C1 segment of cervical spinal cord (tissue), 14 donors: Measurements from ENCODE around the gene RMDN3.
A peak's percentile ranks its signal among the peaks of the same experiment; 100 is the strongest.

ENCODE experiments used
- DNase-seq, 14 donors: peaks; one replicate each; lab custom pipeline; 2025; lab: John Stamatoyannopoulos, UW

The RMDN3 gene

DNA sequence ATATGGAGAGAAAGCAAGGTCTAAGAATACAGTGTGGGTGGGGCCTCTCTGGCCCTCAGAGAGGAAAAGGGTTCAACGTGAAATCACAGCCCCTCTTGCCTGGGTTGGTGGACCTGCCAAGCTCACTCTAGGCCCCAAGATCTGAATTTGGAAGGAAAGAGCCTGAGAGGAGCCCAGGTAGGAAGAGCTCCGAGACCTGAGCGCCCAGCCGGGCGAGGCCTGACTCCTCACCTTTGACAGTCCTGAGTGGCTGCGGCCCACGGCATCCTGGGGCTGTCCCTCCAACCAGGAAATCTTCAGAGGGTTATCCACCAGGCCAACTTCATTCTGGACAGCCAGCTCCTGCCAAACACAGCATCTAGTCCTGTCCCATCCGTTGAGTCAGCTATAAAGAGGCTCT lies 18.4 kb upstream of the RMDN3 start:
- no peak for DNase-seq

DNA sequence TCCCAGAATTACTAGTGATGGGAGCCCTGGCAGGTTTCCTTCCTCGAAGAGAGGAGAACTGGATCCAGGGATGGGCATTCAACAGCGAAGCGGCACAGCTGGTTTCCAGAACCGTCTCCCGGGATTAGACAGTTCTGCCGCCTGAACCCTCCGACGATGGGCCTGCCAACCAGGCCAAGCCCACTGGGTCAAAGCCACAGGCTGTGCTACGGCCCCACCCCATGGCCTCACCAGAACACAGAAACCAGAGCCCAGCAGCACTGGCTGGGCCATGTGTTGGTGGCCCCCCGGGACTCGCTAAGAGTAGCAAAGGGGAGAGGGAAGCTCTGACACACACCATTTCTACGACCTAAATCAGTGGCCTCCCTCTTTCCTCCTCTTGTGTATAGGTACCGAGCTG lies 17.0 kb upstream of the RMDN3 start:
- DNase-seq: peak in 3 of 14 donors; percentile 21 to 55 (median 36)

DNA sequence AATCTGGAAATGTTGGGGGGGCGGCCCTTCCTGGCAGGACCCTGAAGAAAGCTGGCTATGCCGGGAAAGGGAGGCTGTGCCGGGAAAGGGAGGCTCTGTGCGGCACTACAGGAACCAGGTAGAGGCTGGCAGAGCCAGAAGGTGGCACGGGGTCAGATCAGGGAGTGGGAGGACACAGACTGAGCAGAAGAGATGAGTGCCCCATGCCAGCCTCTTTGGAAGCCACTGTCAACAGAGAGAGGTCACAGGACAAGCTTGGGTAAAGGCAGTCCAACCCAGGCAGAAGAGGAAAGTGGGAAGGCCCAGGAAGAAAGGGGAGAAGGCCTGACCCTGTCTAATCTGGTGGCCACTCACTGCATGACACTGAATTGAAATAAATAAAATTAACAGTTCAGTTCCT lies 16.2 kb upstream of the RMDN3 start:
- no peak for DNase-seq

DNA sequence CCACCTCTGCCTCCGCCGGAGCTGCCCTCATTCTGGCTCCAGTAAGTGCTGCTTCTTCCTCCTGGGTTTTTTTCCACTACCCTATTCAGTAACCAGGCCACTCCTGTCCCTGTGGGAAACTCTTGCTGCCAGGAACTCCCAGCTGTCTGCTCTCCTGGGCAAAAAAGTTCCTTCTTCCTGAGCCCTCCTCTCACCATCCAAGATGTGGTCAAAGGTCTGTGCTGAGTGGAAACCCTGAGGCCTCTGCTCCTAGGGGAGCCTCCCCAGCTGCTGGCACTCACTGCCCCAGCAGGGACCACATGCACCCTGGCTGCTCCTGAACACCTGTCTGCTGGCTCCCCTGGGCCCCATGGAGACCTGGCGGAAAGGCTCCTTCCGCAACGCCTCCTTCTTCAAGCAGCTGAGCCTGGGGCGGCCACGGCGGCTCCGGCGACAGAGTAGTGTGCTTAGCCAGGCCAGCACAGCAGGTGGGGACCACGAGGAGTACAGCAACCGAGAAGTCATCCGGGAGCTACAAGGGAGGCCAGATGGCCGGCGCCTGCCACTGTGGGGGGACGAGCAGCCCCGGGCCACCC lies 15.2 kb upstream of the RMDN3 start:
- peak in 2 of 14 donors; percentile 15 to 60 for DNase-seq

DNA sequence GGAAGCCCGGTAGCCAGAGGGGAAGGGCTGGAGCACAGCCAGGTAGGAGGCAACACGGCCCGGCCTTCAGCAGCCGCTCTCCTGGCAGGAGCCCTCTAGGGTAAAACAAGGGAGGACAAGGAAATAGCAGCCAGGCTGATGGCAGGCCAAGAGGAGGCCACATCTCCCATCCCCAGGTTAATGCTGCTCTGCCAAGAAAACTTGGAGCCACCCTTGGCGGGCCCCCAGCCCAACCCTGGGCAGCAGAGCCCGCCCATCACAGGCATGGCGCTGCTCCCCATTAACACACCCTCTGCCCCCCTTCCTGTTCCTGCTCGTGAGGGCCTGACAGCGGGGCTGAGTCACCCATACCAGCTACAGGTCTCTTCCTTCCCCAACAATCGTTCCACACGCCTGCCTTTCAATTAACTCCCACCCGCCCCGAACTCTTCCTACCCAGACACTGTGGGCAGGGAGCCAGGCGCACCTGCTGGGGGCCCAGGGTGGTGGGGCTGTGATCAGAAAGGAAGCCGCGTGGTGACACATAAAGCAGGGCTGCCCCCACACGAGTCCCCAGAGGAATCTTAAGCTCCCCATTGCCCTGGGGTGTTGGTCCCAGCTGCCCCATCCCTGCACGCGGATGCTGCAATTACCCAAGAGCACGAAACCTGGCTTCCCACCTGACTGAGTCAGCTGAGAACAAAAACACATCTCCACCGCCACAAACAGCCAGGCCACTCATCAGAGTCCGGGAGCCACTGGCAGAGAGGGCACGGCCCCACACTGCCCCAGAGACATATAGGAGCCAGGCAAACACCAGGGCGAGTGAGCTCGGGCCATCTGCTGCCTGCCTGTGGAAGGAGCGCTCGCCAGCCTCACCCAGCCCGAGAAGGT lies 14.5 kb upstream of the RMDN3 start, which contains the start of gene C15orf62:
TSS of gene C15orf62 (plus strand) at position 707 of the 873 bp plus-strand sequence. CDS start 516 bp downstream, outside the sequence.
- DNase-seq: peak in 10 of 14 donors; percentile 26 to 70 (median 44)

DNA sequence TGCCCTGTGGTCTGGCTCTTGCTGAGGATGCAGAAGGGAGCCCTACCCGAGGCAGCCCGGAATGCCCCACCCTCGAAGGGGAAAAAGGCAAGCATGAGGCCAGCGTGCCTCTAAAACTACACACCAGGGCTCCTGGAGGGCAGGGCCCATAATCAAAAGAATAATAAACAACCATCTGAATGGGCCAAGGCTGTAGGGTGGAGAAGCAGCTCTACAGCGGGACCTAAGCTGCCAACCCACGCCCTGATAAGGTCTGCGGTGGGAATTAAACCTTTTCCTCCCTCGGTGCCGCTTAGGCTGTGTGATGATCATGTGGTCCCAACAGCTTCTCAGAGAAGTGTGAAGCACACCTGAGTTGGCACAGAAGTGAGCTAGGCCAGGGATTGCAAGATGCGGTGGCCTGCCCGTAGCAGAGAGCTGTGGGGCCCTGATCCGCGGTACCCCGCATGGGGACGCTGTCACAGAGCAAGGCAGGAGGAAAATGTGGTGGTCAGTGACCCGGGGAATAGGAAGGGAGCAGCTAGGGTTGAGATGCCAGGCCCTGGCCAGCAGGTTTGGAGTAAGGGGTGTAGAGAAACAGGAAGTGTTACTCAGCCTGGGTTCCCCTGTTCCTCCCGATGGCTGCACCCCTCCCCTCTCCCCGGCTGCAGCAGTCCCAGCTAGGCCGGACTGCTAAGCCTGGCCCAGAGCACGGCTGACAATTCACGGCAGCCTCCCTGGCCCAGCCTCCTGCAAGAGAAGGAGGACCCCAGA lies 13.6 kb upstream of the RMDN3 start:
- DNase-seq: no peak

DNA sequence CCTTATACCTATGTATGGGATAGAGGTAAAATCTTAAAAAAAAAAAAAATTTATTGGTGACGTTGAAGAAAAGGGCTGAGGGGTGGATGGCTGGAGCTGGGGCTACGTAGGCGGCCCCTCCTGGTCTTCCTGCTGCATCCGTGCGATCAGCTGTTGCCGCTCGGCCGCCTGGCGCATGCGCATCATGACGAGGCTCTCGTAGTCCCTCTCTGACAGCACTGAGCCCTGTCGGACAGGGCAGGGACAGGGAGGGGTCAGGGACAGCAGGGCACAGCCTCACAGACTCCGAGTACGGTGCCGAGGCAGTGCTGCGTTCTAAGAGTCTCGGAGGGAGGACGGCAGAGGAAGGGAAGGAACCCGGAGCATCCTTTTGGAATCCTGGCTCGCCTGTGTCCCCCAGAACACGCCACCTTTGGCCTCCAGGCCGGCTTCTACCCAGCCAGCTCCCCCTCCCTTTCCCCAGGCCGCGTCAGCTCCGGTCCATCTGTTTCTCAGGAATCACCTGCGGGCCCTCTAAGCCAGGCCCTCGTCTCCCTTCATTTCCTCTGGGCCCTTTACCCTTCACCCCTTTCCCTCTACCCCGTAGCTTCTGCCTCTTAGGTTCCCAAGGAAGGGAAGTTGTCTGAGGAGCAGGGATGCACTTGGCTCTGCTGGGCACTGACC lies 12.9 kb upstream of the RMDN3 start:
- peak in 2 of 14 donors; percentile 28 to 86 for DNase-seq

DNA sequence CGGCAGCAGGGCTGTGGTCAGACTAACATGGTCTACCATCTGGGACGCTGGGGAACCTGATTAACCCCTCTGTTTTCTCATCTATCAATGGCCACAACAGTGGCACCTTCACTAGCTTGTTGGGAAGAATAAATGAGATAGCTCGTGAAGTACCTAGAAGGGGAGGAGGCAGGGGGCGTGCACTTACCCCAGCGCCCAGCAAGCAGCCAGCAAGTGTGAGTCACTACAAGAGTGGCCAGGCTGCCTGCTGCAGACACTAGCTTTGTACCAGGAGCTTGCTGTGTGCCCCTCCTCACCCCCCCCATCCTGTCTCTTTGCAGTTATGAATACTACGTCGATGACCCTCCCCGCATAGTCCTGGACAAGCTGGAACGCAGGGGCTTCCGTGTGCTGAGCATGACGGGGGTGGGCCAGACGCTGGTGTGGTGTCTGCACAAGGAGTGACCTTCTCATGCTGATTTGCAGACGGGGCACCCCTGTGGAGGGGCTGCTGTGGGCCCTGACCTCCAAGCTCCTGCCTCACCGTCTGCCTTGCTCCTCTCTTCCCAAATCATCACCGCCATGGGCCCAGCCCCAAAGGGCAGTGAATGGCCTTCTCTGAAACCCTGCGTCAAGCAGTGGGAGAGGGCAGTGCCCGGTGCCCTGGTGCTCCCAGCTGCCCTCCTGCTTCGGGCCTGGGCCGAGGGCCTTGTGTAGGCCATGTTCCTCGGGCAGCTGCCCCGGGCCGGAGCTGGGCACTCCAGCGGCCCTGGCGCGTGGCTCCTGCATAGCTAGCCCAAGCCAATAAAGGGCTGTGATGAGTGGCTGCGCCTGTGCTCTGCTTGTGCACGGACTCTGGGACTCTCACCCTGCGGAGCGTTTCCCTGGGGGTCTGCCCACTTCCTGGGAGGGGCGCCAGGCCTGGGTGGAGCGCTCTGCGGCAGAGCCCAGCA lies 12.1 kb upstream of the RMDN3 start:
- no peak for DNase-seq

DNA sequence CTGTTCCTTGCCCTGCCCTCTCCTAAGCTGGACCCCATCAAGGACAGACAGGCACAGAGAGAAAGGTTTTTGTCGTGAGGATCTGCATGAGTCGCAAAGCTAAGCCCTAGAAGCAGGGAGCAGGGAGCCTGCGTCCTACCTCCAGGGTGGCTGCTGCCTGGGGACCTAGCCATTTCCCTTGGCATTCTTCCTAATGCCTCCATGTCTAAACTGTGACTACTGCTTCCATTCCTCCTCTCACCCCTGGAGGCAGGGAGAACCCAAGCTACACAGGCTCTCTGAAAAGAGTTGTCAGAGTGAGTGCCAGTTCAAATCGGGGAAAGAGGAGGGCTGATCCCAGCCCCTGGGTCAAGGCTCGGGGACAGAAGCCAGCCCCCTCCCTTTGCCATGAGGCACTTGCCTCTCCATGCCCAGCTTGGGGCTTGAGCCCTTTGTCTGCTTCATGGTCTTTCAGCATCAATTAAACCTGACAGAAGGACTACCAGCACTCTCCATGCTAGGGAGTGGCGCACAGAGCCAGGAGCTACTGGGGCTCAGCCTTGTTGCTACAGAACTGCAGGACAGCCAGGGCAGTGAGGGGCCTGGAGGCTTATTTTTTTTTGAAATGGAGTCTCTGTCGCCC lies 11.3 kb upstream of the RMDN3 start:
- peak in 1 of 14 donors; percentile 43 for DNase-seq

DNA sequence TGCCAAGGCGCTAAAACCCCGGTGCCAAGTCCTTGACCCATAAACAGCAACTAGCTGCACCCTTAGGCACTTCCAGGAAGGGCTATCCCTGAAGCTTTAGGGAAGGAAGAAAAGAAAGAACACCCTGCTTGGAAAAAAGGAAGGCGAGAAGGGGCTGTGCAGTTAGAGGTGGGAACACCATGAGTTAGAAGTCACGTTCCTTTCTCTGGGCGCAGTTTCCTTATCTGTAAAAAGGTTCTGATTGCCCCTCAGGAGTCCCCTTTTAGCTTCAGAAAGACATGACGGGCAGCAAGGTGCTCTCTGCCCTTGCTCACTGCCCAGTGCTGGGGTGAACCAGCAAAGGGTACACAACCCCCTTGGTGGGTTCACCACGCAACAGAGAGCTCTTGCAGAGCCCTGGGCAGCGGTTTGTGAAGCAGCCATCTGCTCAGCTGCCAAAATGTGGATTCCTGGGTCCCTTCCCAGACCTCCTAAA lies 9.6 kb upstream of the RMDN3 start:
- DNase-seq: peak in 2 of 14 donors; percentile 4 to 47

DNA sequence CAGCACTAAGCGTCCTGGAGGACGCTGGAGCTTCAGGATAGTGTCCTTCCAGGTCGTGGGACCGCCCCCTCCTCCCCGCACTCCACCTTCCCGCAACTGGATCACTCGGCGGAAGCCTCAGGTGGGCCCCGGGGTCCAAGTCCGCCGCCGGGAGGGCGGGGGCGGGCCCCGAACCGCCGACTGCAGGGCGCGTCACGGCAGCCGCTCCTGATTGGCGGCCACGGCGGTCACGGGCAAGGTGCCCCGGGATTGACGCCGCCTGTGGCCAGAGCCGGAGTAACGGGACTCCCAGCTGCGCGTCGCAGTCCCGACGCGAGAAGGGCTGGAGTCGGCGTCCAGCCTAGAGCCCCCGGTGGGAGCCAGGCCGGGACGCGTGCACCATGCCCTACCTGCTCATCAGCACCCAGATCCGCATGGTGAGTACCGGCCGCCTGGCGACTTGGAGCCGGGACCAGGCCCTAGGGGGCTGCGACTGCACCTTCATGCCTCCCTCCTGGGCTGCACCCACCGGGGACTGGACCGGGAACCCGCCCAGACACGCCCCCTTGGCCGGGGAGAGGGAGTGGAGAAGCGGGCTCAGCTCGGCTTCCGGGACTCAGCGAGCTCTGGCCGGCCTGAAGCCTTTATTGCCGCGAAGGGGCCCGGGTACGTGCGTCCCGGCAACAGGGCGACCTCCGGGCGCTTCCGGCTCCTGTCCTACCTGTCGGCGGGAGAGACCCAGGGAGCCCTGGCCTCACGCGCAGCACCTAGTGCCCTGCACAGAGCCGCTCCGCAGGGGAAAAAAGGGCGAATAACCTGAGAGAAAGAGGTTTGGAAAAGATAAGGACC lies 9.0 kb upstream of the RMDN3 start, which contains the start of gene GCHFR:
TSS of gene GCHFR (plus strand) at position 268 of the 828 bp plus-strand sequence. CDS start at position 381, 113 bp downstream.
- DNase-seq: peak in 6 of 14 donors; percentile 43 to 68 (median 52)

DNA sequence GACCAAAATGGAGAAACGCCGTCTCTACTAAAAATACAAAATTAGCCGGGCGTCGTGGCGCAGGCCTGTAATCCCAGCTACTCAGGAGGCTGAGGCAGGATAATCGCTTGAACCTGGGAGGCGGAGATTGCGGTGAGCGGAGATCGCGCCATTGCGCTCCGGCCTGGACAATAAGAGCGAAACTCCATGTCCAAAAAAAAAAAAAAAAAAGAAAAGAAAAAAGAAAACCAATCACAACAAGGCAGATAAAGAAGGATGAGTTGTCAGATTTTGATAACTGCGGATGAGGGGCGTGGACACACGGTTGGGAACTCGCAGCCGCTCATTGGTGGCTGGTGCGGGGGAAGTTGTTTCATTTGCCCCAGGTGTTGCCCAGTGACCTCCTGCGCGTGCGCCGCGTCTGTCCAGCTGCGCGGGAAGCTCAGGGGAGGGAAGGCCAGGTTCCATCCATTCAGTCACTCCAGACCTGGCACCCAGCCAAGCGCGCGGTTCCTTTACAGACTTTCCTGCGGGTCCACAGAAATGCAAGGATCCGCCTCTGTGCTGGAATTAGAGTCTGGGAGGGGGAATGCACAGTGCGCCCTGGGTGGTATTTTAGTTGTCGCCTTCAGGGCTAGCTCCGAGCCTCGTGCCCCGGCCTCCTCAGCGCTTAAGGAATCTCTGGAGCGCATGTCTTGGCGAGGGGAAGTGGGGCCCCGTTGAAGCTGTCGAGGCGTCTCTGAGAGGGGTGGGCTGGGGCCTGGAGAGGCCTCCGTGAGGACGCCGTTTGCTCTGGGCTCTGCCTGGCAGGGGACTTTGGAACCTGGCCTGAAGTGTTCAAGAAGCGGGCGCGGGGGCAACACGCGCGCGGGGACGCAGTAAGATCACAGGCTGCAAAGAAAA lies 8.1 kb upstream of the RMDN3 start:
- DNase-seq: peak in 5 of 14 donors; percentile 26 to 68 (median 35)

DNA sequence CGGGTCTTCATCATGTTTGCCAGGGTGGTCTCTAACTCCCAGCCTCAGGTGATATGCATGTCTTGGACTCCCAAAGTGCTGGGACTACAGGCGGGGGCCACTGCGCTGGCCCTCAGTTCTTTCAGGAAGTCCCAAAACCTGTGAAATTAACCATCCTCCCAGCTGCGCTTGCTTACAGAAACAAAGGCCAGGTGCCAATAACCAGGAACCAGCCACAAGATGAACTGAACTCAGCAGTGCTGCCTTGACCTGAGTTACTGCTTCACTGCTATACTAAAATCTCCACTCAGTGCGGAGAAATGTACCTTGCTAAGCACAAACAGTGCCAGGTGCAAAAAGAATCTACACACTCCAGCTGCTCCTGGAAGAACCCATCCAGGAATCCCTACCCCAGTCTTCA lies 4.9 kb upstream of the RMDN3 start:
- DNase-seq: no peak

DNA sequence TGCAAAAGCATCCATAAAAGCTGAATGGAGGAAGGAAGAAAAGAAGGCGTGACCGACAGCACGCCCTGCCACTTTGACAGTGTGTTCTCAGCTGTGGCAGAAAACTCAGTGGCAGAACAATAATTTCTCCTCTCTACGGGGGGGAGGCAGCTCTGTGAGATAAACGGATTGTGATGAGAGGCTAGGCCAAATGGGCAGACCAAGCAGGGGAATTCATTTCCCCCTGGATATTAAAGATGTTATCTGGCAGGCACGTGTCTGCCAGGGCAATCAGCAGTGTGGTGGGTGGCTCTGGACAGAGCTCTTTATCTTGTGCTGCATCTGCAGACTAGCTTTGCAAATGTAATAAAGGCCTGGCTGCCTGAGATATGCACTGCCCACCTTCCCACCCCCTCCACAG lies 1.9 kb upstream of the RMDN3 start:
- no peak for DNase-seq

DNA sequence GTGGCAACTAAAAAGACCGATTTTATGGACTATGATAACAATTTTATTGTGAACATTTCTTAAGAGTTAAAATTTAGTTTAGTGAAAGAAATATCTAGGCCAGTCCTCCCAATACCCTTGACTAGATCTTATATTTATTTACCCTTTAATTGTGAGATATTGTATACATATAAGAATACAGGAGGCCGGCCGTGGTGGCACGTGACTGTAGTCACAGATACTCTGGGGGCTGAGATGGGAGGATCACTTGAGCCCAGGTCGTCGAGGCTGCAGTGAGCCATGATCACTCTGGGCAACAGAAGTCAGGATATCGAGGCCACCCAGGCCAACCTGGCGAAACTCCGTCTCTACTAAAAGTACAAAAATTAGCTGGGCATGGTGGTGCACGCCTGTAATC lies 756 bp upstream of the RMDN3 start:
- DNase-seq: no peak

DNA sequence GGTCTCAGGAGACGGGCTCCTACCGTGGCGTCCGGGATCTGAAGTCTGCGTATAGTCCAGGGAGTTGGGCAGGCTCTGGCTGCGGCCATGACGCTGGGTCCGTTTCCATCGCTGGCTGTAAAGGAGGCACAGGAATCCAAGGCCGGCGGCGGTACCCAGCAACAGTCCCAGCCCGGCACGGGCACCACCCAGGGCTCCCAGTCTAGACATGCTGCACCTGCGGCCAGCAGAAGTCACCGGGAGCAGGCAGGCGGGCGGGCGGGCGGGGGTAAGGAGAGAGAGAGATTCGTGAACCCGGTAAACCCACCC lies 526 bp downstream of the RMDN3 start:
- DNase-seq: peak in 1 of 14 donors; percentile 44

DNA sequence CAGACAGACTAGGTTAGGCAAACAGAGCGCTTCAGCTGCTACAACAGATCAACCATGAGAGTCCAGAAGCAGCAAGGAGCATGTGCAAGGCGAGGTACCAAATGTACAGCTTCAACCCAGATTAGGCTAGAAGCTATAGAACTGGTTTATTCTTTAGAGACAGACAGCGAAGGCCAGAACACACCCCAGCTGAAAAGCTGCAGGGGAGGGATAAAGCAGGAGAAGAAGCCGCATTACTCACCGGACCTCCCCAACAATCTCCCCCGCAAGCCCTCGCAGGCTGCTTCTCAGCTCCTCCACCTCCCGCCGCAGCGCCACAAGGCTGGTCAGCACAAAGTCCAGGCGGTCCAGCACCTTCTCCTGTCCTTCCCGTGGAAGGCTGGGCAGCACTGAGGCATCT lies 3.3 kb downstream of the RMDN3 start:
- DNase-seq: no peak

DNA sequence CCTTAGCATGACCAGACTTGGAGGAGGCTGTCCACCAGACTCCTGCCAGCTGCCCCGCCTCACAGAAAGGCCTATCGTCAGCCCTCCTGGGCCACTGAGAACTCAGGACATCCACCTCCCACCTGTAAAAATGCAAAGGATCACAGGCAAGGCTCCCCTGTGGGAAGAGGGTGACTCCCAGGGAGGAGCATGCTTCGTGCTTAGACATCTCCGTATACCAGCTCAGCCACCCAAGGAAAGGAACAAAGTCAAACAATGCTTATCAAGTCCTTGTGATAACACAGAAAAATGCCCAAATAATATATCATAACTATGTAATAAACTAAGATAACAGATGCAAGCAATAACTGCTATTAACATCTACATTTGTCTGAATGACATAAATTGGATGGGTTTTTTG lies 4.2 kb downstream of the RMDN3 start:
- DNase-seq: no peak
